Measurements from ENCODE around the gene RNASE9.
"Not testable (repeated sequence)": the region's sequence is repeated elsewhere in the genome, so short reads cannot be mapped to it uniquely, and the experiment has no call there.

DNA sequence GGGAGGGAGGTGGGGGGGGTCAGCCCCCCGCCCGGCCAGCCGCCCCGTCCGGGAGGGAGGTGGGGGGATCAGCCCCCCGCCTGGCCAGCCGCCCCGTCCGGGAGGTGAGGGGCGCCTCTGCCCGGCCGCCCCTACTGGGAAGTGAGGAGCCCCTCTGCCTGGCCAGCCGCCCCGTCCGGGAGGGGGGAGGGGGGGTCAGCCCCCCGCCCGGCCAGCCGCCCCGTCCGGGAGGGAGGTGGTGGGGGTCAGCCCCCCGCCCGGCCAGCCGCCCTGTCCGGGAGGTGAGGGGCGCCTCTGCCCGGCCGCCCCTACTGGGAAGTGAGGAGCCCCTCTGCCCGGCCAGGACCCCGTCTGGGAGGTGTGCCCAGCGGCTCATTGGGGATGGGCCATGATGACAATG is 54.1 kb downstream of the RNASE9 start:
- TF ChIP-seq, protein P1, sequence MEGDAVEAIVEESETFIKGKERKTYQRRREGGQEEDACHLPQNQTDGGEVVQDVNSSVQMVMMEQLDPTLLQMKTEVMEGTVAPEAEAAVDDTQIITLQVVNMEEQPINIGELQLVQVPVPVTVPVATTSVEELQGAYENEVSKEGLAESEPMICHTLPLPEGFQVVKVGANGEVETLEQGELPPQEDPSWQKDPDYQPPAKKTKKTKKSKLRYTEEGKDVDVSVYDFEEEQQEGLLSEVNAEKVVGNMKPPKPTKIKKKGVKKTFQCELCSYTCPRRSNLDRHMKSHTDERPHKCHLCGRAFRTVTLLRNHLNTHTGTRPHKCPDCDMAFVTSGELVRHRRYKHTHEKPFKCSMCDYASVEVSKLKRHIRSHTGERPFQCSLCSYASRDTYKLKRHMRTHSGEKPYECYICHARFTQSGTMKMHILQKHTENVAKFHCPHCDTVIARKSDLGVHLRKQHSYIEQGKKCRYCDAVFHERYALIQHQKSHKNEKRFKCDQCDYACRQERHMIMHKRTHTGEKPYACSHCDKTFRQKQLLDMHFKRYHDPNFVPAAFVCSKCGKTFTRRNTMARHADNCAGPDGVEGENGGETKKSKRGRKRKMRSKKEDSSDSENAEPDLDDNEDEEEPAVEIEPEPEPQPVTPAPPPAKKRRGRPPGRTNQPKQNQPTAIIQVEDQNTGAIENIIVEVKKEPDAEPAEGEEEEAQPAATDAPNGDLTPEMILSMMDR (IDR thresholded peaks at IDR 0.05; ENCODE audit: low read length) = not testable (repeated sequence)
- not testable (repeated sequence) for TF ChIP-seq EZH2 (IDR thresholded peaks at IDR 0.05; ENCODE audit: borderline replicate concordance, low read length)
